ENCODE results near the gene MLLT6.
"Not testable (repeated sequence)": the region's sequence is repeated elsewhere in the genome, so short reads cannot be mapped to it uniquely, and the experiment has no call there.

Gene MLLT6

DNA sequence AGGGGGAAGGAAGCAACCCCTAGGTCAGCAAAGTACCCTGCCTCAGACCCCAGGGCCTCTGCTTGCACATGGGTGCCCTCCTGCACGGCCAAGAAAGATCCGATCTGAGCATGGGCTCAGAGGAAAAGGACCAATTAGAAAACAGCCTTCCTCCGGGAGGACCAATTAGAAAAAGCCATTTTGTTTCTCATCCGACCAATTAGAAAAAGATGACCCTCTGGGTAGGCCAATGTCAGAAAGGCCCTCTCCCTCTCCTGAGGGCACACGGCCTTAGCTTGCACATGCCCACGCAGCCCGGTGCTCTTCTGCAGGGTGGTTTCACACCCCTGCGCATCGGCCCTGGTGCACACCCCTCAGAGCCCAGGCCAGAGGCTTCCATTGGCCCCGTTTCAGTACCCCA lies 20.0 kb downstream of the MLLT6 start:
- no peak for DNase-seq (ENCODE audit: low read depth in 1 of 2, low spot score in 1 of 2)

GRCh38 chr17:38726145-38726544 lies 21.1 kb downstream of the MLLT6 start:
- not testable (repeated sequence) for DNase-seq (ENCODE audit: low read depth in 1 of 2, low spot score in 1 of 2)

DNA sequence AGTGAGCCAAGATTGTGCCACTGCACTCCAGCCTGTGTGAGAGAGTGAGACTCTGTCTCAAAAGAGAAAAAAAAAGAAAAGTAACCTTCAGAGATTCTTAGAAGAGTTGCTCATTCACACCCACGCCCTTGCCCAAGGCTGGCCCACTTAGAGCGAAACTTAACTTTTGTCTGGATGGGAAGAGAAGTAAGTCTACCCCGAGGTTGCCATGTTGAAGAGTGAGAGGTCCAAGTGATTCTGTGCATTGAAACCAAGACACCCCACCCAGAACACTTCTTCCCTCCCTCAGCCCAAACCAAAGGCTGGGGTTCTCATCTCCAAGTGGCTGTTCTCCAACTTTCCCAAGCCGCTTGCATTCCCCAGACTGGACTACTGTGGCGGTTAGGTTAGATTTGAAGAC lies 22.7 kb downstream of the MLLT6 start:
- peak in 1 of 2 donors; percentile 55 for DNase-seq (ENCODE audit: low read depth in 1 of 2, low spot score in 1 of 2)

DNA sequence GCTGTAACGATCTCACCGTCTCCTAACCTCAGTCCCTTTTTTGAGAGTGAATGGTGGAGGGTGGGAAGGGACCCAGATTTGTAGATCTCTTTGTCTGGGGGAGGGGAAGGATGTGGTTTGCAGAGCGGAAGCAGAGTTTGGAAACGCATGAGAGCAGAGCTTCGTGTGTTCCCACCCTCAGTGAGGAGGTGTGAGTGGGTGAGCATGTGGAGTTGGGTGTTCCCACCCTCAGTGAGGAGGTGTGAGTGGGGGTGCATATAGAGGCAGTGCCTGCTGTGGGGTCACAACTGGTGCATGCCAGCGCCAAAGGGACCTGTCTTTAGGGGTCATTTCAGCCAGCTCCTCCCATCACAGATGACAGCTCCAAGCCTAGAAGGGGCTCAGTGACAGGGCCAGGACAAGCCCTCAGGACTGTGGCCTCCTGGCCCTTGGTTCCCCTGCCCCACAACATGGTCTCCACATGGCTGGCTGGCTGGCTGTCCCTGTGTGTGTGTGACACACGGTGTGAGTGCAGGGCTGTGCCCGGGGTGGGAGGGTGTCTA lies 23.3 kb downstream of the MLLT6 start:
- peak; percentile 36 to 44 for DNase-seq (ENCODE audit: low read depth in 1 of 2, low spot score in 1 of 2)

DNA sequence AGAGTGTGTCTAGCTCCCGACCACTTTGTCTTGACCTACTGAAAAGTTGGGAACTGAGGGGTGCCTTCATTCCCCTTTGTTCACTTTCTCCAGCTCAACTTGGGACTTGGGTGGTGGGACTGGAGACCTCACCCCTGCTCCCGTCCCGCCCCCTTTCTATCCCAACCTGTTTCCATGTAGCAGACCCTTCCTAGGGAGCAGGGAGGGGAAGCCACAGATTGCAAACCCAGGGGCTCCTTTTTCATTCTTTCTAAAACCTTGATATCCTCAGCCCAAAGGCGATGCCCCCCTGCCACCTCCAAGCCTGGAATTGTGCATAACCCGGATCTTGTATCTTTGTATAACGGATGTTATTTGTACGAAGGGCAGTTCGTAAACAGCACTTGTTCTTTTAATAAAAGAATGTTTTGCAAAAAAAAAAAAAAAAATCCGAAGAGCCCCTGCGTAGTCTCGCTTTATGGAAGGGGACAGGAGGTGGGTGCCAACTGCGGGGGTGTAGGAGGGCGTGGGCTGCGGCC lies 24.4 kb downstream of the MLLT6 start:
- DNase-seq (ENCODE audit: low read depth in 1 of 2, low spot score in 1 of 2), result no peak

- peak; percentile 62 to 80 for DNase-seq (ENCODE audit: low read depth in 1 of 2, low spot score in 1 of 2)
Observed at GRCh38 chr17:38729886-38730525, 24.9 kb downstream of the MLLT6 start, which contains the start of gene CISD3. Gene CISD3 (plus strand): TSS chr17:38730341. CDS start chr17:38730359, 18 bp downstream.

GRCh38 chr17:38730526-38731379 lies 25.7 kb downstream of the MLLT6 start:
- DNase-seq (ENCODE audit: low read depth in 1 of 2, low spot score in 1 of 2), result no peak

- DNase-seq (ENCODE audit: low read depth in 1 of 2, low spot score in 1 of 2), result no peak
Observed at GRCh38 chr17:38731526-38732294, 26.6 kb downstream of the MLLT6 start.

DNA sequence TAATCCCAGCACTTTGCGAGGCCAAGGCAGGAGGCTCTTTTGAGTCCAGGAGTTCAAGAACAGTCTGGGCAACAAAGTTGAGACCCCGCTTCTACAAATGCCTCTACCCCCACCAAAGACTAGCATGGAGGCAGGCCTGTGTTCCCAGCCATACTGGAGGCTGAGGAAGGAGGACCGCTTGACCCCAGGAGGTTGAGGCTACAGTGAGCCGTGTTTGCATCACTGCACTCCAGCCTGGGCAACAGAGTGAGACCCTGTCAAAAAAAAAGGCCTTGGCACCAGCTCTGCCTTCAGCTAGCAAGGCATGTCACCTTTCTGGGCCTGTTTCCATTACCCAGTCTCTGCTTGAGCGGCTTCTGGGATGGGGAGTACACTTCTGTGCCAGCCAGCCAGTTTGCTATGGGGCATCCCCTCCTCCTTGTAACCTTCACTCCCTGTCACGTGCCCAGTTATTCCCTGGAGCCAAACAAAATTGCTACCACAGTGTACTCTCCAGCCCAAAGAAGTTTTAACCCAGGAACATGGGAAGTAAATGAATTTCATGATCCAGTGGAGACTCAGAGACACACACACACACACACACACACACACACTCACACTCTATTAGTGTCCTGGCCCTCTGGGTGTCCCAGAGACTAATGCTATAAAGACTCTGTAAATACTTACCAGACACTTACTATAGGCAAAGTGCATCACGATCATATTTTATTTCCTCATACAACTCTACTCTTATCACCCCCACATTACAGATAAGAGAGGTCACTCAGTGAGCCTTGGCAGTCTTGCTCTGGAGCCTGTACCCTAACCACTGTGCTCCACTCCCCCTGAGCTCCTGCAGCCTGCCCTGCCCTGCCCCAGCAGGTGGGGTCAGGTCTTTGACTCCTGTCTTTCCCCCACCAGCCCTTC lies 27.6 kb downstream of the MLLT6 start:
- DNase-seq (ENCODE audit: low read depth in 1 of 2, low spot score in 1 of 2), result no peak

DNA sequence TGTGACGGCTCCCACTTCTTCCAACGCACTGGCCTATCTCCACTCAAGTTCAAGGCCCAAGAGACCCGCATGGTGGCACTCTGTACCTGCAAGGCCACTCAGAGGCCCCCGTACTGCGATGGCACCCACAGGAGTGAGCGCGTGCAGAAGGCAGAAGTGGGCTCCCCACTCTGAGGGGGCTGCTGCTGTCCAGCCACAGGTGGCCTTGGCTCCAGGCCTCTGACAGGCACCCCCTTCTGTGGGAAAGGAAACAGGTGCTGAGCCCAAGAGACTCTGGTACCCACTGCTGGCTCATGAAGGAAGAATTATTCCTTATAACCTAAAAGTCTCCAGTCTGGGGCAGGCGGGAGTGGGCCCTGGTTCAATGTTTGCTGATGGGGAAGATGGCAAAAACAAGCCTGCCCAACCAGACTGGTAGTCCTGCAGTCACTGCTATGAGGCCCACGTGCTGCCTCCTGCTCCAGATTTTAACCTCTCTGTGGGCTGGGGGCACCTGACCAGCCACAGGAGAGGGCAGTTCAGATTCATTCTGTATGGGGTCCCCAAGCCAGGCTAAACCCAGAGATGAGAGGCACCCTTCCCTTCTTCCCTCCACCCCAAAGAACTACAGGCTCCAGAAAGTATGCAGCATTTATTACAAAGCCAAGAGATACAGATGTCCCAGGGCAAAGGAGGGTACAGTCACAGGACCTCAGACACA lies 28.4 kb downstream of the MLLT6 start:
- DNase-seq (ENCODE audit: low read depth in 1 of 2, low spot score in 1 of 2), result no peak

- DNase-seq (ENCODE audit: low read depth in 1 of 2, low spot score in 1 of 2), result no peak
Observed at GRCh38 chr17:38733982-38734973, 29.2 kb downstream of the MLLT6 start.

GRCh38 chr17:38735161-38735997 lies 30.3 kb downstream of the MLLT6 start:
- peak; percentile 62 to 65 for DNase-seq (ENCODE audit: low read depth in 1 of 2, low spot score in 1 of 2)

DNA sequence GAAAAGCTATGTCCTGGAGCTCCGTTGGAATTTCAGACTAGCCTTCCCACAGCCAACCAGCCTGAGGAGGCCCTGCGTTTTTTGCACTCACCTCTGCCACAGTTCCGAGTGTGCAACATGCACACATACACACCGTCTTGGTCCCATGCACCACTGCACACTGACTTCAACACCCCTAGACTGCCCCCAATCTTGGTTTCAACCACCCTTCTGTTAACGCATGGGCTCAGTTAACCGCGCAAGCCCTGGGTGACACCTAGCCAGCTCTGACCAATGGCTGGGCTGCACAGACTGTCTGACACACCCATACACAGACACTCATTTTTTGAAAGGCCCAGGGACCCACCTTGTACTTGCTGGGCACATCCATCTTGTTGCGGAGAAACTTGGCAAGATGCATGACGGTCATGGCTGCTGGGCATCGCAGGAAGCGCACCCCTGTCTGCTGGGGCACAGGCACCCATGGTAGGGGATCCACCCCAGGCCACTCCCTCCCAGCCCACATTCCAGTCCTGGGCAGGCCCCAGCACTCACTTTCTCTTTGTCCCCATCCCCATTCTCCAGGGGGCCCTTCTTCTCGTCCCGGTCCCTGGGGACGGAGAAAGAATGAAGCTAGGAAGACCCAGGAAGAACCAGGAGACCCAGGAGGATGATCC lies 33.1 kb downstream of the MLLT6 start:
- no peak for DNase-seq (ENCODE audit: low read depth in 1 of 2, low spot score in 1 of 2)

DNA sequence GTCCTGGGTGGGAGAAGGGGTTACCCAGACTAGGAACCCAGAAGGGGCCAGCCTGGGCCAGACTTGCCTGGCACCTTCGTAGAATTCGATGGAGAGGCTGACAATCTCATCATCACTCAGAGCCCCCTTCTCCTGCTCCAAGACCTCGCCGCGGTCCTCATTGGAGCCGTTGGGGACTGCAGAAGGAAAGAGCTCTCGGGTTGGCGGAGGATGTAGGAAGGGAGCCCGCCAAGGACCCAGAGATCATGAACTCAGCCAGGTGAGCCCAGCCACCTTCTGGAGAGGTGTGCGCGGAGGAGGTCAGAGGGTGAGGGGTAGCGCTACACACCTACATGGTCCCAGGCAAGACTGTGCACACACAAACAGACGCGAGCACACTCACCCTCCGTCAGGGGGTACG lies 33.6 kb downstream of the MLLT6 start:
- no peak for DNase-seq (ENCODE audit: low read depth in 1 of 2, low spot score in 1 of 2)

DNA sequence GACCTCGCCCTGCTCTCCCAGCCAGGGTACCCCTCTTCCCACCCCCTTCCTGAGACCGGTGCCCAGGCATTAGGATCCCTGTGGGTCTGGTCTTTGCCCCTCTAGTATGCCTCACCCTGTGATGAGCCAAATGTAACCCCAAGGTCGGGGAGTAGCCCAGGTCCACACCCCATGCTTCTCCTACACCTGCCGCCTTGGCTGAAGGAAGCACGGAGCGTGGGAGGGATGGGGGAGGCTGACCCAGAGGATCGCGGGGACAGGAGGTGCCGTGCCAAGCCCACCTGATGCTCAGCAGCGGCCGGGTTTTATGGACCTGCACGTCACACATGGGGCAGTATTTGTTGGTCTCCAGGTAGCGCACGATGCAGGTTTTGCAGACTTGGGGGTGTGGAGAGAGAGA lies 34.2 kb downstream of the MLLT6 start:
- no peak for DNase-seq (ENCODE audit: low read depth in 1 of 2, low spot score in 1 of 2)

DNA sequence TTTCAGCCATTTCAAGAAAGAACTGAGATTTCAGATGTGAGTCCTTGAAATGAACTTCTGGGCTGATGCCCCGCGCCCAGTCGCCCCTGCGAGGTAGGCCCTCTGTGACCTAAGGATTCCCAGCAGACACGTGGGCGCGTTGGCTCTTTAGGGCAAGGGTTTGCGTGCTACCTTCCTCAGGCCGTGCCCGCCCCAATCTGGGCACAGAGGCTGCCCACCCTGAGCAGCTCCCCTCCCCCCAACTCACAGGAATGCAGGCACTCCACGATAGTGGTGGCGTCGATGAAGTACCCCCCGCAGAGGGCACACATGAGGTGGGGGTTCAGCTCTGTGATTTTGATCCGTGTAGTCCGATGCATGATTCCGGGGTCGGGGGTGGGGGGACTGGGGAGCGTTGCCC lies 35.0 kb downstream of the MLLT6 start:
- DNase-seq (ENCODE audit: low read depth in 1 of 2, low spot score in 1 of 2), result no peak

DNA sequence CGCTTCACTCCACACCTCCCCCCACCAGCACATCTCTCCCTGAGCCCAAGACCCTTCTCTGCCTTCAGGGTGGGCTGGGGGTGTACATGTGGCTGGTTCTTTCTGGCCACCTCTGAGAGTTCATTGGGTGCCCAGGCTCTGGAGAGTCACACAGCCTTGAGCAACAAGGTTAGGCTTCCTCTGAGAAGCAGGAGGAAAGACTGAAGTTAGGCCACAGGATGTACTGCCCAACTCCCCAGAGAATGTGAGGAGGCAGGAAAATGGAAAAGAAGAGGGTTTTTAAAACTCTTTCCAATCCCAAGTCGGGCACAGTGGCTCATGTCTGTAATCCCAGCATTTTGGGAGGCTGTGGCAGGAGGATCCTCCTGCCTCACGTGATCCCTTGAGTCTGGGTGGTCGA lies 35.7 kb downstream of the MLLT6 start:
- DNase-seq (ENCODE audit: low read depth in 1 of 2, low spot score in 1 of 2), result no peak

Measured in activated T-helper 1 cell treated with anti-CD3 and anti-CD28 coated beads, Interleukin-2, amount 50 U/mL, for 16 hours (primary cell).